Panc1 (cell line): ENCODE data around the gene GPR87. TPM values are rescaled to one million over a fixed set of nuclear protein-coding genes. Genes with fewer than 3 reads are reported as not detected.

Experiments
- ATAC-seq: fragments of 200-7000 bp; cut with Tn5 transposase; 2 replicates; pipeline ENCODE4 v1.9.1; 2020; ENCODE audit warnings: mild to moderate bottlenecking, moderate library complexity
- BruUV-seq: library from RNA; stranded (reverse); fragments of 400-500 nt; replicated peaks from 2 replicates; lab custom pipeline; 2021; lab: Mats Ljungman, UMichigan
- CTCF ChIA-PET: fragments of 300-600 bp; sonication (Branson Sonifier 250); formaldehyde crosslinking; loops from one replicate; lab custom pipeline; 2022; ENCODE audit warnings: antibody characterized with exemption; lab: Charles Lee
- POLR2A ChIA-PET: fragments of 300-600 bp; sonication (Branson Sonifier 250); formaldehyde crosslinking; loops from one replicate; lab custom pipeline; 2022; ENCODE audit warnings: antibody characterized with exemption; lab: Charles Lee
- DNase-seq: peaks from one replicate; pipeline ENCODE4 v3.0.0-alpha.2; 2010; ENCODE audit warnings: low read depth, low spot score
- H3K27ac ChIP-seq: 2 replicates; pipeline ENCODE4 v1.5.1; 2011; ENCODE audit warnings: mild to moderate bottlenecking, low read length, inconsistent platforms
- H3K27me3 ChIP-seq: fragments of 200-500 bp; sonication (Bioruptor generic); 2 replicates; pipeline ENCODE4 v1.6.0; 2014; ENCODE audit warnings: low read length, inconsistent platforms; ENCODE audit not compliant: control insufficient read depth, insufficient read depth
- H3K36me3 ChIP-seq: fragments of 200-500 bp; sonication (Bioruptor generic); 2 replicates; pipeline ENCODE4 v1.5.1; 2014; ENCODE audit warnings: inconsistent platforms, mild to moderate bottlenecking, low read length, moderate library complexity; ENCODE audit not compliant: control insufficient read depth, insufficient read depth
- H3K4me1 ChIP-seq: 2 replicates; pipeline ENCODE4 v1.5.1; 2011; ENCODE audit warnings: inconsistent platforms, mild to moderate bottlenecking, low read length, moderate library complexity; ENCODE audit not compliant: control insufficient read depth, insufficient read depth
- H3K4me3 ChIP-seq, 2 experiments: 2 replicates each; pipeline ENCODE4 v1.5.1; 2011 to 2012; ENCODE audit warnings: low read depth in 2 of 2, low read length in 2 of 2, mild to moderate bottlenecking in 2 of 2, inconsistent platforms in 1 of 2, moderate library complexity in 1 of 2
- H3K9me3 ChIP-seq: fragments of 200-500 bp; sonication (Bioruptor generic); 2 replicates; pipeline ENCODE4 v1.5.1; 2014; ENCODE audit warnings: low read depth, mild to moderate bottlenecking, inconsistent platforms, low read length, moderate library complexity; ENCODE audit not compliant: control insufficient read depth, insufficient read depth
- CTCF ChIP-seq: fragments of 450-650 bp; IDR thresholded peaks from 2 replicates; pipeline ENCODE4 v1.5.1; 2017; ENCODE audit warnings: mild to moderate bottlenecking
- POLR2AphosphoS5 ChIP-seq: IDR thresholded peaks from 2 replicates; pipeline ENCODE4 v1.6.1; 2012; ENCODE audit warnings: mild to moderate bottlenecking, low read depth, low read length, moderate library complexity
- REST ChIP-seq, 2 experiments: IDR thresholded peaks; 2 replicates each; pipeline ENCODE4 v1.6.1; 2011 to 2012; ENCODE audit warnings: low read depth in 2 of 2, control low read depth in 1 of 2, low read length in 1 of 2, mild to moderate bottlenecking in 1 of 2, moderate library complexity in 1 of 2; ENCODE audit not compliant: insufficient read depth in 1 of 2
- SIN3A ChIP-seq: IDR thresholded peaks from 2 replicates; pipeline ENCODE4 v1.6.1; 2012; ENCODE audit warnings: low read depth, mild to moderate bottlenecking, low read length, moderate library complexity, borderline replicate concordance; ENCODE audit not compliant: insufficient read depth
- TCF7L2 ChIP-seq: IDR thresholded peaks from 2 replicates; pipeline ENCODE4 v1.6.1; 2011; ENCODE audit warnings: mild to moderate bottlenecking, low read depth, low read length, inconsistent platforms
- in situ Hi-C: cut with HindIII; loops from 2 replicates; pipeline ENCODE4 v1.10.0; 2016; ENCODE audit warnings: low sequenced_read_pairs, low pct_unique_long_range_greater_than_20kb
- intact Hi-C: fragments of 100-400 bp; cut with micrococcal nuclease; formaldehyde crosslinking; loops from one replicate; pipeline ENCODE4 v1.10.0; 2022; ENCODE audit not compliant: unreplicated experiment
- total RNA-seq: library from RNA; stranded (reverse); gene quantifications from one replicate; pipeline ENCODE4 v1.2.1, GENCODE V29; 2021; ENCODE audit not compliant: unreplicated experiment

The GPR87 gene
- total RNA-seq, 1 experiment from 2014 or later, result not detected

DNA sequence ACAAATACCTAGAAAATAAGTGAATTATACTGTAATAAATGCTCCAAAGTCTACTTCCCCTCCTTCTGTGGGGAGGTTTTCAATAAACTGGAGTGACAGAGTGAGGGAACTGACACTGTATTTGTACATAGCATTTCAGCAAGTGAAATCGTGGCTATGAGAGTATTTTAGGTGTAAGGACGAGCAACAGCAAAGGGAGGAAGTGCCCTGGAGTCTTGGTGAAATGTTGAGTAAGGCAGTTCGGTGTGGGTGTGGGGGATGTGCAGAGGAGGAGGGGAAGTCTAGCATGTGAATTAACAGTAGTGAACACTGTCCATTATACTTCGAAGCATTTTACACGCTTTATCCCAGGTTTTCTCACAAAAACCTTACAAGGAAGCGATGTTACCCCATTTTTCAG is 30.8 kb upstream of the GPR87 start:
- no peak for ATAC-seq
- ChIA-PET POLR2A (interaction anchor here (0.6 kb wide), 1 partner anchor 20 kb away, joined by 3 read pairs; no protein-coding TSS in a partner anchor), CTCF (no interaction called here)
- TF ChIP-seq REST (IDR thresholded peaks at IDR 0.05; ENCODE audit: insufficient read depth in 1 of 2, low read depth in 2 of 2, low read length in 1 of 2), result no peak
- TF ChIP-seq TCF7L2, result no peak
- TF ChIP-seq POLR2AphosphoS5, result no peak
- no peak for TF ChIP-seq CTCF
- no peak for TF ChIP-seq SIN3A
- Histone ChIP-seq H3K4me3 (no peak overlapping the region), H3K4me1 (no peaks in the 10 kb centered on the region), H3K27ac (no peak overlapping the region), H3K9me3 (no peaks in the 10 kb centered on the region), H3K36me3 (no peaks in the 10 kb centered on the region), H3K27me3 (no peaks in the 10 kb centered on the region; the same call in 1 of the 2 replicates)
- in situ Hi-C loops (no loop called here), intact Hi-C loops (no loop called here)
- no TSS peak for BruUV-seq
- DNase-seq, result no peak

GRCh38 chr3:151346292-151346691 is 29.7 kb upstream of the GPR87 start:
- Histone ChIP-seq H3K27ac (no peak overlapping the region), H3K4me3 (no peak overlapping the region), H3K27me3 (no peaks in the 10 kb centered on the region; the same call in 1 of the 2 replicates), H3K9me3 (no peaks in the 10 kb centered on the region), H3K36me3 (no peaks in the 10 kb centered on the region), H3K4me1 (no peaks in the 10 kb centered on the region)
- DNase-seq, result no peak
- in situ Hi-C loops, result no loop called here
- BruUV-seq, result no TSS peak
- TF ChIP-seq TCF7L2 (no peak), SIN3A (no peak), REST (IDR thresholded peaks at IDR 0.05; ENCODE audit: insufficient read depth in 1 of 2, low read depth in 2 of 2, low read length in 1 of 2) (no peak), POLR2AphosphoS5 (no peak), CTCF (no peak)
- ChIA-PET CTCF (no interaction called here), POLR2A (no interaction called here)
- intact Hi-C loops, result no loop called here
- ATAC-seq, result no peak
